Measurements from ENCODE around the gene NTM.

The NTM gene

GRCh38 chr11:131649856-131650255 is 279.4 kb downstream of the NTM start:
- H3K4me3 ChIP-seq (ENCODE audit: low read depth, low read length) = no peak overlapping the region
- TF ChIP-seq CTCF (IDR thresholded peaks at IDR 0.05; ENCODE audit: borderline replicate concordance, insufficient read depth, low read depth, low read length) = no peak

- no peak overlapping the region for H3K4me3 ChIP-seq (ENCODE audit: low read depth, low read length)
- TF ChIP-seq CTCF (IDR thresholded peaks at IDR 0.05; ENCODE audit: borderline replicate concordance, insufficient read depth, low read depth, low read length) = no peak
These were observed 281.8 kb downstream of the NTM start for GRCh38 chr11:131652231-131652630.

- TF ChIP-seq CTCF (IDR thresholded peaks at IDR 0.05; ENCODE audit: borderline replicate concordance, insufficient read depth, low read depth, low read length) = no peak
- no peak overlapping the region for H3K4me3 ChIP-seq (ENCODE audit: low read depth, low read length)
These were observed 282.8 kb downstream of the NTM start for GRCh38 chr11:131653260-131653659.

- H3K4me3 ChIP-seq (ENCODE audit: low read depth, low read length) = no peak overlapping the region
- TF ChIP-seq CTCF (IDR thresholded peaks at IDR 0.05; ENCODE audit: borderline replicate concordance, insufficient read depth, low read depth, low read length) = no peak
These were observed 284.4 kb downstream of the NTM start for GRCh38 chr11:131654849-131655248.

- no peak overlapping the region for H3K4me3 ChIP-seq (ENCODE audit: low read depth, low read length)
- no peak for TF ChIP-seq CTCF (IDR thresholded peaks at IDR 0.05; ENCODE audit: borderline replicate concordance, insufficient read depth, low read depth, low read length)
These were observed 285.9 kb downstream of the NTM start for GRCh38 chr11:131656179-131656838.

GRCh38 chr11:131656839-131657211 is 286.4 kb downstream of the NTM start:
- TF ChIP-seq CTCF (IDR thresholded peaks at IDR 0.05; ENCODE audit: borderline replicate concordance, insufficient read depth, low read depth, low read length) = no peak
- no peak overlapping the region for H3K4me3 ChIP-seq (ENCODE audit: low read depth, low read length)

- TF ChIP-seq CTCF (IDR thresholded peaks at IDR 0.05; ENCODE audit: borderline replicate concordance, insufficient read depth, low read depth, low read length) = no peak
- no peak overlapping the region for H3K4me3 ChIP-seq (ENCODE audit: low read depth, low read length)
These were observed 288.0 kb downstream of the NTM start for GRCh38 chr11:131658414-131658813.

Measured in GM12875 (cell line).